Tibial nerve (tissue), 4 donors: ENCODE data around the gene SIGLEC6. TPM values are rescaled to one million over a fixed set of nuclear protein-coding genes. Genes with fewer than 3 reads are reported as not detected.

ENCODE experiments used
- DNase-seq, 2 donors: peaks; one replicate each; pipeline ENCODE4 v3.0.0-alpha.2; 2019; ENCODE audit warnings: low spot score in 2 of 2
- H3K27ac ChIP-seq, 4 donors: fragments of 200-600 bp; sonication (generic) in 3 of 4; one replicate each; pipeline ENCODE4 v1.5.1; 2017 to 2019; ENCODE audit warnings: mild to moderate bottlenecking in 1 of 4
- H3K27me3 ChIP-seq, 2 donors: fragments of 200-600 bp; sonication (generic) in 1 of 2; one replicate each; pipeline versions ENCODE4 v1.5.1 to v1.6.0; 2017 to 2019
- H3K36me3 ChIP-seq, 3 donors: fragments of 200-600 bp; sonication (generic); one replicate each; pipeline ENCODE4 v1.5.1; 2018 to 2019
- H3K4me1 ChIP-seq, 4 donors: fragments of 200-600 bp; sonication (generic) in 3 of 4; one replicate each; pipeline ENCODE4 v1.5.1; 2017 to 2019
- H3K4me3 ChIP-seq, 4 donors: fragments of 200-600 bp; sonication (generic) in 3 of 4; one replicate each; pipeline ENCODE4 v1.5.1; 2017 to 2019; ENCODE audit warnings: mild to moderate bottlenecking in 1 of 4, moderate library complexity in 1 of 4
- H3K9me3 ChIP-seq, 4 donors: fragments of 200-600 bp; sonication (generic) in 3 of 4; one replicate each; pipeline ENCODE4 v1.5.1; 2017 to 2019
- EP300 ChIP-seq, 2 donors: sonication (generic); formaldehyde crosslinking; IDR thresholded peaks; one replicate each; pipeline ENCODE4 v1.6.1; 2017; ENCODE audit warnings: antibody characterized with exemption in 2 of 2, mild to moderate bottlenecking in 1 of 2
- POLR2A ChIP-seq, 2 donors: fragments of 450-650 bp; IDR thresholded peaks; one replicate each; pipeline ENCODE4 v1.6.1; 2017; ENCODE audit warnings: antibody characterized with exemption in 2 of 2, mild to moderate bottlenecking in 2 of 2, moderate library complexity in 2 of 2
- WGBS, 2 donors: methylation state at CpG; one replicate each; pipeline ENCODE4 v1.1.5; 2018; 5-methylcytosine and 5-hydroxymethylcytosine counted together
- total RNA-seq, 4 donors: library from RNA; depleted of rRNA; stranded (reverse); fragments of >200 nt; gene quantifications; one replicate each; pipeline ENCODE4 v1.1.0, GENCODE V29; 2016
- TF ChIP-seq, protein P1 (sequence below), 5 experiments: fragments of 200-600 bp in 3 of 5; fragments of 450-650 bp in 2 of 5; sonication (generic) in 3 of 5; IDR thresholded peaks; one replicate each; pipeline ENCODE4 v1.5.1; 2016 to 2019; ENCODE audit warnings: antibody characterized with exemption in 5 of 5, mild to moderate bottlenecking in 3 of 5, moderate library complexity in 2 of 5

SIGLEC6 gene
- 1 to 10 TPM in 1 of 4 donors, under 1 TPM in 3; 0.44 to 1.5 (median 0.59) TPM for total RNA-seq

DNA sequence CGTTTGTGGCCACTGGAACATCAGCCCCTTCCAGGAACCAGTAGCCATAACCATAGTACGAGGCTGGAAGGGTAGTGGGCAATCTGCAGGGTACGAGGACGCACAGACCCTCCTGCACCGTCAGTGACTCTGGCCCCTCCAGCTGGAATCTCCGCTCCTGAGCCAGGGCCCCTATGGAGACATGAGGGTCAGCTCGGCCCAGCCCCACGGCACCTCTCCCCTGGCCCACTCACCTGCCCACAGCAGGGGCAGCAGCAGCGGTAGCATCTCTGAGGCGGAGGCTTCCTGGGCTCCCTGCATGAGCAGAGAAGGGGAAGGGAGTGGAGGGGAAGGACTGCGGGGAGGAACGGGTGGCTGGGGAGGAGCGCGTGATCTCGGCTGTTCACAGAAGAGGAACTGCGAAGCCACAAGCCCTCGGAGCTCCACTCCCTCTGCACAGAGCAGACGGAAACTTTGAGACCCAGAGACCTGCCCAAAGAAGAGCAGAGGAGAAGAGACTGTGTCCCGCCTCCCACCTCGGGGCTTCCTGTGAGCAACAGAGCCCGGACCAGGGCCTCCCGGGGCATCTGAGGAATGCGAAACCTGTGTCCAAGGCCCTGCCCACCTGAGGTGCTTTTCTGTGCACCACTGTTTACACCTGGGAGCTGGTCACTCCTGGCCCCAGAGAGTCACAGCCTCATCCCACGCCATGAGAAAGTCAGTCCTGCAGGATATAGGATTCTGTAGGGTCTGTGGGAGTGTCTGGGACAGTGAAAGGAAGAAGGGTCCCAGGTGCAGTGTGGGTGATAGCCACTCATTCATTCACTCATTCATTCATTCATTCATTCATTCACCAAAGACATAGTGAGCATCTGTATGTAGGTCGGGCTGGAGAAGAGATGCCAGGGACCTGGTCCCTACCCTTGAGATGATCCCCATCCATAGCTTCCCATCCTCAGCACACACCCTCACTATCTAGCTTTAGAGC, at the start of gene SIGLEC6:
Gene SIGLEC6 (minus strand): TSS at position 322 of the 967 bp plus-strand sequence. CDS start 22 bp downstream, at position 300.
- H3K4me1 ChIP-seq = no peaks in the 10 kb centered on the region
- H3K27me3 ChIP-seq = no peaks in the 10 kb centered on the region
- TF ChIP-seq EP300 (IDR thresholded peaks at IDR 0.05) (no peak), POLR2A (IDR thresholded peaks at IDR 0.05) (no peak)
- TF ChIP-seq, protein P1, sequence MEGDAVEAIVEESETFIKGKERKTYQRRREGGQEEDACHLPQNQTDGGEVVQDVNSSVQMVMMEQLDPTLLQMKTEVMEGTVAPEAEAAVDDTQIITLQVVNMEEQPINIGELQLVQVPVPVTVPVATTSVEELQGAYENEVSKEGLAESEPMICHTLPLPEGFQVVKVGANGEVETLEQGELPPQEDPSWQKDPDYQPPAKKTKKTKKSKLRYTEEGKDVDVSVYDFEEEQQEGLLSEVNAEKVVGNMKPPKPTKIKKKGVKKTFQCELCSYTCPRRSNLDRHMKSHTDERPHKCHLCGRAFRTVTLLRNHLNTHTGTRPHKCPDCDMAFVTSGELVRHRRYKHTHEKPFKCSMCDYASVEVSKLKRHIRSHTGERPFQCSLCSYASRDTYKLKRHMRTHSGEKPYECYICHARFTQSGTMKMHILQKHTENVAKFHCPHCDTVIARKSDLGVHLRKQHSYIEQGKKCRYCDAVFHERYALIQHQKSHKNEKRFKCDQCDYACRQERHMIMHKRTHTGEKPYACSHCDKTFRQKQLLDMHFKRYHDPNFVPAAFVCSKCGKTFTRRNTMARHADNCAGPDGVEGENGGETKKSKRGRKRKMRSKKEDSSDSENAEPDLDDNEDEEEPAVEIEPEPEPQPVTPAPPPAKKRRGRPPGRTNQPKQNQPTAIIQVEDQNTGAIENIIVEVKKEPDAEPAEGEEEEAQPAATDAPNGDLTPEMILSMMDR (IDR thresholded peaks at IDR 0.05) = no peak
- 30 to 41% methylated on average over 18 to 20 of the region's 25 CpGs for WGBS, 2 donors
- H3K4me3 ChIP-seq = peak within 1 kb of the TSS in 1 of 4 donors; percentile 26
- DNase-seq = peak; percentile 17 to 44
- no peaks in the 10 kb centered on the region for H3K36me3 ChIP-seq
- peaks cover 0 to 3% (median 0%) of the 10 kb centered on the region in 4 donors for H3K9me3 ChIP-seq
- H3K27ac ChIP-seq = no peak within 1 kb of the TSS

- DNase-seq = no peak
- Histone ChIP-seq H3K27me3 (no peaks in the 10 kb centered on the region), H3K4me1 (peaks cover 0 to 20% (median 6%) of the 10 kb centered on the region in 4 donors), H3K9me3 (no peaks in the 10 kb centered on the region), H3K27ac (no peak overlapping the region), H3K36me3 (peaks cover 0 to 75% (median 0%) of the 10 kb centered on the region in 3 donors), H3K4me3 (no peak overlapping the region)
- TF ChIP-seq, protein P1 (IDR thresholded peaks at IDR 0.05) = no peak
- TF ChIP-seq POLR2A (IDR thresholded peaks at IDR 0.05) (no peak), EP300 (IDR thresholded peaks at IDR 0.05) (no peak)
- 92 to 96% methylated on average over 6 of the region's 6 CpGs for WGBS, 2 donors
Observed at GRCh38 chr19:51576850-51577249, 45.4 kb upstream of the SIGLEC6 start.

DNA sequence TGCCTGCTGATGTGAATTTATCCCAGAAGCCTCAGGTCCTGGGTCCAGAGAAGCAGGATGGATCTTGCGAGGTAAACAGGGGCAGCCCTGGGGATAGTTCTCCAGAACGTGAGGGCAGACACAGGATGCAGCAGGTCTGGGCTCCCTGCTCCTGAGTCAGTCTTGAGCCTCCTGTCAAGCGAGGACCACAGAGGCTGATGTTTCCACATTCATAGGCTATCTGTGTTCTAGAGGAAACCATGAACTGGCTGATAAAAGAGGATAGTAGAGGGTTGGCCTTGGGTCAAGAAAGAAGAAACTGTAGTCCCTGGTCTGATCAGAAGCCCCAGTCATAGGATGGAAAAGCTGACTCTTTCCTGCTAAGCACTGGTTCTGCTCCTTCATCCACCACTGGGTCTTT, 41.9 kb upstream of the SIGLEC6 start:
- DNase-seq = no peak
- TF ChIP-seq, protein P1 (IDR thresholded peaks at IDR 0.05) = no peak
- TF ChIP-seq EP300 (IDR thresholded peaks at IDR 0.05) = no peak
- no peak for TF ChIP-seq POLR2A (IDR thresholded peaks at IDR 0.05)
- Histone ChIP-seq H3K27ac (no peak overlapping the region), H3K4me3 (no peak overlapping the region), H3K27me3 (peaks cover 0 to 6% of the 10 kb centered on the region in 2 donors), H3K9me3 (no peaks in the 10 kb centered on the region), H3K36me3 (peaks cover 0 to 42% (median 0%) of the 10 kb centered on the region in 3 donors), H3K4me1 (peaks cover 0 to 23% (median 9%) of the 10 kb centered on the region in 4 donors)
- 83 to 92% methylated on average over 3 of the region's 3 CpGs for WGBS, 2 donors

DNA sequence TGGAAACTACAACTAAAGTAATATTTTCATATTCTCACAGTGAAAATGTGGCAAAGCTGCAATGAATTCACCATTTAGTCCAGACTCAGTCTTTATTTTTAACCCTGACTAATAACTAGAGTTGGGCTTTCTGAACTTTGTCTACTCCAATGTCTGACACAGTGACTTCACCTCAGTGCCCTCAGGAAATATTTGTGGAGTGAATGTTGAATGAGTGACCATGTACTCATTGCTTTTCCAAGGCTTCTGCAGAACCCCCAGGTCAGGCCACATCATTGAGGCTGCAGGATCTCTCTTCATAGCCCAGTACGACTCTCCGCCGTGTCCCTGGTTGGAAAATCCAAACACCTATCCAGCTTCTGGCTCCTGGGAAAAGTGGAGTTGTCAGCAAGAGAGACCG, 41.4 kb upstream of the SIGLEC6 start:
- DNase-seq = no peak
- 94 to 96% methylated on average over 4 of the region's 4 CpGs for WGBS, 2 donors
- TF ChIP-seq POLR2A (IDR thresholded peaks at IDR 0.05) (no peak), EP300 (IDR thresholded peaks at IDR 0.05) (no peak)

DNA sequence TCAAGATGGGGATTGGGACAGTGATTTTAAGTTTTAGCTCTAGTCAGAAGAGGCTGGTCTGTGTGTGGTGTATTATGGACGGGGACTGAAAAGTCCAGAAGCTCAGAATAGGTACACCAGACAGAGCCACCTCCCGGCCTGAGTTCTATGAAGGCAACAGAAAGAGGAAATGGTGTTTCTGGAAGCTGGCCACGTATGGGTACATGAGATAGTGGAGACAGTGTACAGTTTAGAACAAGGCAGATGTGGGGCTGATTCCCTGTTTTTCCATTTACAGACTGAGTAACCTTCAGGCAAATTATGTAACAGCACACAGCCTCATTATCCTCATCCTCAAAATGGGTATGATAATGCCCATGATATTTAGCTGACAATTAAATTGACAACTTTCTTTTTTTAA, 40.9 kb upstream of the SIGLEC6 start:
- Histone ChIP-seq H3K27me3 (peaks cover 0 to 12% of the 10 kb centered on the region in 2 donors), H3K4me3 (peak overlapping the region in 1 of 4 donors; percentile 73), H3K36me3 (peaks cover 0 to 33% (median 0%) of the 10 kb centered on the region in 3 donors), H3K27ac (no peak overlapping the region), H3K9me3 (no peaks in the 10 kb centered on the region), H3K4me1 (peaks cover 0 to 23% (median 9%) of the 10 kb centered on the region in 4 donors)
- no peak for DNase-seq
- TF ChIP-seq, protein P1 (IDR thresholded peaks at IDR 0.05) = no peak
- no peak for TF ChIP-seq EP300 (IDR thresholded peaks at IDR 0.05)
- no peak for TF ChIP-seq POLR2A (IDR thresholded peaks at IDR 0.05)
- 69 to 77% methylated on average over 3 of the region's 3 CpGs for WGBS, 2 donors

More for the DNA sequence above, 41.4 kb upstream of the SIGLEC6 start:
- H3K9me3 ChIP-seq = no peaks in the 10 kb centered on the region
- no peak overlapping the region for H3K4me3 ChIP-seq
- H3K27me3 ChIP-seq = peaks cover 0 to 9% of the 10 kb centered on the region in 2 donors
- H3K27ac ChIP-seq = no peak overlapping the region
- peaks cover 0 to 23% (median 9%) of the 10 kb centered on the region in 4 donors for H3K4me1 ChIP-seq
- H3K36me3 ChIP-seq = peaks cover 0 to 38% (median 0%) of the 10 kb centered on the region in 3 donors
